HG03039 (cell line): ENCODE results near the gene CAPG.
A peak's percentile ranks its signal among the peaks of the same experiment; 100 is the strongest.
"Not testable (repeated sequence)": the region's sequence is repeated elsewhere in the genome, so short reads cannot be mapped to it uniquely, and the experiment has no call there.

Source experiments
- ATAC-seq: cut with Tn5 transposase; IDR thresholded peaks from one replicate; pipeline ENCODE4 v1.9.1; 2021; ENCODE audit warnings: mild to moderate bottlenecking, moderate library complexity; ENCODE audit not compliant: unreplicated experiment

CAPG gene

GRCh38 chr2:85421260-85422071 lies 11.3 kb upstream of the CAPG start:
- ATAC-seq: no peak

- peak; percentile 50 for ATAC-seq
Measured at GRCh38 chr2:85420536-85421259, 10.5 kb upstream of the CAPG start.

GRCh38 chr2:85419009-85419675 lies 9.0 kb upstream of the CAPG start:
- peak; percentile 2 for ATAC-seq

GRCh38 chr2:85418132-85419008 lies 8.2 kb upstream of the CAPG start, which contains the start of gene SH2D6:
SH2D6 (plus strand) TSS chr2:85418714; CDS start chr2:85429466, 10,752 bp downstream.
- ATAC-seq: peak; percentile 61

- ATAC-seq: no peak
Measured at GRCh38 chr2:85415980-85416650, 5.9 kb upstream of the CAPG start.

- no peak for ATAC-seq
Measured at GRCh38 chr2:85414761-85415553, 4.8 kb upstream of the CAPG start.

GRCh38 chr2:85414421-85414759 lies 4.2 kb upstream of the CAPG start:
- ATAC-seq: not testable (repeated sequence)

- no peak for ATAC-seq
Measured at GRCh38 chr2:85413592-85414420, 3.6 kb upstream of the CAPG start.

GRCh38 chr2:85411405-85411748 lies 1.2 kb upstream of the CAPG start:
- ATAC-seq: no peak

GRCh38 chr2:85410584-85411404 lies 628 bp upstream of the CAPG start:
- ATAC-seq: no peak

- no peak for ATAC-seq
Measured at GRCh38 chr2:85405201-85406059, 4.7 kb downstream of the CAPG start.

GRCh38 chr2:85401844-85402243 lies 8.3 kb downstream of the CAPG start:
- ATAC-seq: no peak

- ATAC-seq: no peak
Measured at GRCh38 chr2:85401464-85401805, 8.7 kb downstream of the CAPG start.

GRCh38 chr2:85400541-85401463 lies 9.4 kb downstream of the CAPG start:
- no peak for ATAC-seq

GRCh38 chr2:85400023-85400422 lies 10.1 kb downstream of the CAPG start:
- no peak for ATAC-seq

GRCh38 chr2:85399183-85399455 lies 11.0 kb downstream of the CAPG start:
- no peak for ATAC-seq
